ENCODE results near the gene MACF1. TPM values are rescaled to one million over a fixed set of nuclear protein-coding genes. Genes with fewer than 3 reads are reported as not detected.

The MACF1 gene
- total RNA-seq, 4 donors from 2014 or later, result 187 to 436 (median 261) TPM

Other genes starting within 250 kb of the MACF1 start
- 10 to 100 TPM; 18.9 to 39.6 (median 33.8) TPM for gene AKIRIN1, start 213.4 kb upstream of the MACF1 start, total RNA-seq
- 100 to 1,000 TPM; 192 to 562 (median 213) TPM for gene NDUFS5, start 178.3 kb upstream of the MACF1 start, total RNA-seq